T-helper 9 cell (primary cell): ENCODE data around the gene ARFGEF3.

Source experiments
- DNase-seq: peaks from one replicate; pipeline ENCODE4 v3.0.0-alpha.2; 2020

The ARFGEF3 gene

DNA sequence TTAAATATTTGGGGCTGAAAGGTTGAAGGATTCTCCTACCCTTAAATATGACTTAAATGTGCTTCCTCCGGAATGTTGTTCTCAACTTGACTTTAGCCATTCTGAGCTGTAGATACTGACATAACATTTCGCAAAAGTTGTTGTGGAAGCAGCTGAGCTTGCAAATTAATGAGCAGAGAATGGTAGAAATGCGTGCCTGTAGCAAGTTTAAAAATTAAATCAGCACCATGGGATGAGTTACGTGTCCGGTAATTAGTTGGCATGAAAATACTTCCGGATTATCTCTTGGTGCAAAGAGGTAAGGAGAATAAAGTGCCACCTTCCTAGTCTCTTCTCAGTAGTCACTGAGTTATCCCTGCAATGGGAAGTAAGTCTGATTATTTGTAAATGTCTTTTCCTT, 80.2 kb downstream of the ARFGEF3 start:
- no peak for DNase-seq

- no peak for DNase-seq
These were observed 81.4 kb downstream of the ARFGEF3 start for GRCh38 chr6:138242987-138243592.

DNA sequence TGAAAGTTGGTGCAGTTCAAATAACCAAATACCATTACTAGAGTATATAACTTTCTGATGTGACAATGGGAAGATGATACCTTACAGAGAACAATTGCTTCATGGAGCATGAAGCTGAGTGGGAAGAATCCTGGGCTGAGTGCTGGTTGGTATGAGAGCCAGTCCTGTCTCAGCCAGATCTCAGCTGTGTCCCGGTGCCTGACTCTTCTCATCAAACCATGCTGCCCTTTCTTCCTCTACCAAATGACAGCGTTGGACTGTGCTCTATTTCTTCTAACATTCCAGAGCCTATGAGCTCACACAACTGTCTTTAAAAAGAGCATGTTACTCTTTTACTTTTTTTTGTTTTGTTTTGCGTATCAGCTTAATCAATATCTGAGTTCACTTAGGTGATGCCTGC, 84.0 kb downstream of the ARFGEF3 start:
- no peak for DNase-seq

- no peak for DNase-seq
These were observed 85.1 kb downstream of the ARFGEF3 start for GRCh38 chr6:138246650-138247440.

- no peak for DNase-seq
These were observed 86.3 kb downstream of the ARFGEF3 start for GRCh38 chr6:138248011-138248410.

- no peak for DNase-seq
These were observed 87.1 kb downstream of the ARFGEF3 start for GRCh38 chr6:138248878-138249277.

GRCh38 chr6:138250053-138250452, 88.3 kb downstream of the ARFGEF3 start:
- DNase-seq = no peak

- no peak for DNase-seq
These were observed 88.9 kb downstream of the ARFGEF3 start for GRCh38 chr6:138250513-138251247.

- no peak for DNase-seq
These were observed 92.0 kb downstream of the ARFGEF3 start for GRCh38 chr6:138253731-138254130.

DNA sequence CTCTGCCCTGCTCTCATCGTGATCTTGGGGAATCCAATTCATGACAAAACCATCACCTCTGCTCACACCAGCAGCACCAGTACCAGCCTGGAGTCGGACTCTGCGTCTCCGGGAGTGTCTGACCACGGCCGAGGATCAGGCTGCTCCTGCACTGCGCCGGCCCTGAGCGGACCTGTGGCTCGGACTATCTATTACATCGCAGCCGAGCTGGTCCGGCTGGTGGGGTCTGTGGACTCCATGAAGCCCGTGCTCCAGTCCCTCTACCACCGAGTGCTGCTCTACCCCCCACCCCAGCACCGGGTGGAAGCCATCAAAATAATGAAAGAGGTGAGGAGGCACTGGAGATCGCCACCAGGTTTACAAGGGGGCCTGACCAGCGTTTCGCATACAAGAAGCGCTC, 93.7 kb downstream of the ARFGEF3 start:
- DNase-seq = no peak

DNA sequence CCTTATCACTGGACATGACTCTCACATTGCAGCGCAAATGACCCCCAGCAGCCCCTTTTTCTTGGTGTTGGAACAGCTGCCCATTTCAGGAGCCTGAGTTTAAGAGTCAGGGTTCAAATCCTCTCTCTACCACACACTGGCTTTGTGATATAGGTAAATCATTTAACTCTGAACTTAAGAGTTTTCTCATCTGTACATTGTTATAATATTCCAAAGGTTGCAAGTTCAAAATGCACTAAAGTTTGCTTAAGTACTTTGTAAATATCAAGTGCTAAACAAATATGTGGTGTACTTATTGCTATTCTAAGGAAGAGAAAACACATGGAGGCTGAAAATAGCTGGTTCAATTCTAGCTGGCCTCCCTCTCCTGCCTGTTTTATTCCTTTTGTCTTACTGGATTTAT, 95.9 kb downstream of the ARFGEF3 start:
- no peak for DNase-seq

- no peak for DNase-seq
These were observed 96.5 kb downstream of the ARFGEF3 start for GRCh38 chr6:138258197-138258596.

DNA sequence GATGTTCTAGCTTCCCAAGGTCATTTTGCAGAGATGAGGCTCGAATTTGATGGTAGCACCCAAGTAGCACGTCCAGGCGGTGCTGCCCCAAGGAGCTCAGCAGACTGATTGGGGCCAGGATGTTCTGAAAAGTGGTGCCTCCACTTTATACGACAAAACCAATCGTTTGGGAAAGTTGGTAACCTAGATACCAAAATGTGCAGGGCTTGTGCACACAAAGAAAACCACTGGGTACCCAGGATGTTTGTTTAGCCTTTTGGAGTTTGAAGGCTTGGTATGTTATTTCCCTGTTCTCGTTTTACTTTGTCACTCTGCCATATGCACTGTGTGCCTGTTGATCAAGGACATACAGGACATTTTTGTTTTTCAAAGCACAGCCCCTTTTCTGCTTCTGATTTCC, 97.3 kb downstream of the ARFGEF3 start:
- no peak for DNase-seq

GRCh38 chr6:138261116-138261780, 99.5 kb downstream of the ARFGEF3 start:
- DNase-seq = no peak

DNA sequence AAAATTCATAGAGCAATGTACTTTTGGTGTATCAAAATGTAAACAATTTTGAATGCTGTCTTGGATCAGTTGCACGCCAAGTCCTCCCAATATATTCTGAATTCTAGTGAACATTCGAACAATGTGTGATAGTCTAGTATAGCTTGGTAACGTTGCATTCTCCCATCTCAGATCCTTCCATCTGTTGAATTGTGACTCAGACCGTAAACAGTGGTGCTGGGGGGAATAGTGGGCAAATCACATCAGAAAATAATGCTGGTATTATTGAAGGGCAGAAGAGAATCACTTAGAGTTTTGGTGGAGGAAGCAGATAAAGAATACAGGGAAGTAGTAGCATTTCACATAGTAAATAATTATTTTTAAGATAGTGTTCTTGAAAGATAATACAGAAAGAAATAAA, 102.2 kb downstream of the ARFGEF3 start:
- DNase-seq = no peak

GRCh38 chr6:138264372-138264880, 102.7 kb downstream of the ARFGEF3 start:
- DNase-seq = no peak

GRCh38 chr6:138266095-138266494, 104.4 kb downstream of the ARFGEF3 start:
- no peak for DNase-seq

DNA sequence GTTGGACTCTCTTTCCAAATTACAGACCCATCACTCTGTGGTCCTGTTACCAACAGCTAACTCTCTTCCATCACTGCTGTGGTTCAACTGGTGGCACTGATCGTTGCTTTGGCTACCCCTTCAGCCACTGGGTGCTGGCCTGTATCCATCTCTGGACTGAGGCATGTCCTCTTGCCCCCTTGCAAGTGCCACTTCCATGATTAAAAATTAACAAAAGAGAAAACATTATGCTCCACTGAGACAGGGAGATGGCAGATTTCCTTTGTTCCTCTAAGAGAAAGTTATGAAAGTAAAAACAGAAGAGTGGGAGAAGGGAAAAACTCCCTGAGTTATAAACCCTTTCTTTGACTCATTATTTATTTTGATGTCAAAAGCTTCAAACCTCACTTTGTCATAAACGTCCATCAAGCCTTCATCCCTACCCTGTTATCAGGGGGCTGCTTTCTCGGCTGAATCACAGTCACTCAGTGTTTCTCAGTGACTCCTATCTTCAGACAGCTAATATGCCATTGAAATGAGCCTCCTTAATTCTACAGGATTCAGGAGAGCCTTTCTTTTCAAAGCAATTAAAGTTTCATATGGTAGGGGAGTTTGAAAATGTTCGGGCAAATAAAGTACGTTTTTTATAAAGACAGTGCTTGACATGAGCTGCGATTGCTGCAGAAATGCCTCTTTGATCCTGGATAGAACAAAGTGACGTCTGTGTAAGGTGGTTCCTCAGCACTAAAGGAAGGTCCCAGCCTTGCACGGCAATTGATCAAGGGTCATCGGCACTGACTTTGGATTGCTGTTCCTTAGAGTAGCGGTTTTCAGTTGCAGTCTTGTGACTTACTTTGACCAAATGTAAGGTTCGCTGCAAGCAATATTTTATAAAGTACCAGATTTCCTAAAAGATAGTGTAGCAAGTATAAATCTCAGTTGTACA, 106.5 kb downstream of the ARFGEF3 start:
- DNase-seq = no peak

GRCh38 chr6:138271451-138271850, 109.7 kb downstream of the ARFGEF3 start:
- DNase-seq = no peak

- no peak for DNase-seq
These were observed 111.0 kb downstream of the ARFGEF3 start for GRCh38 chr6:138272533-138273315.

GRCh38 chr6:138275976-138276375, 114.2 kb downstream of the ARFGEF3 start:
- DNase-seq = no peak
